ENCODE data around the gene TRIP10.
"Not testable (repeated sequence)": the region's sequence is repeated elsewhere in the genome, so short reads cannot be mapped to it uniquely, and the experiment has no call there.

Gene TRIP10

DNA sequence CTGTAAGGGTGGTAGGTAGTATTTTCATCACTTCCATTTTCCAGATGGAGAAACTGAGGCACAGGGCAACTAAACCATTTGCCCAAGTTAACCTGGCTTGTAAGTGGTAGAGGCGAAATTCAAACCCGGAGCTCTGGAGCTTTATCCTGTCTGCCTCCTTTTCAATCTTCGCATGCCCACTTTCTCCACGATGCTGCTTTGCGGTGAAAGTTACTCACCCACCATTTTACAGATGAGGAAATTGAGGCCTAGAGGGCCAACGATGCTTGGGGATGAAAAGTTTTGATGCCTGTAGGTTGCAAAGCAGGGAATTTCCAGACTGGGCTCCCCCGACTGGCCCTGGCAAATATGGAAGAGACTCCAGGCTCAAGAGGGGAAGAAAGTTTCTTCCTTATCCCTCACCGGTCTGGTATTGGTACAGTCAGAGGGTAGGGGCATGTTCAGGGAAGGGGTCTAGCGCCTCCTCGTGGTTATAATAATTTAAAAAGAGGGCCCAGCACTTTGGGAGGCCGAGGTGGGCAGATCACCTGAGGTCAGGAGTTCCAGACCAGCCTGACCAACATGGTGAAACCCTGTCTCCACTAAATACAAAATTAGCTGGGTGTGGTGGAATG lies 29.6 kb downstream of the TRIP10 start:
- no peak for DNase-seq

DNA sequence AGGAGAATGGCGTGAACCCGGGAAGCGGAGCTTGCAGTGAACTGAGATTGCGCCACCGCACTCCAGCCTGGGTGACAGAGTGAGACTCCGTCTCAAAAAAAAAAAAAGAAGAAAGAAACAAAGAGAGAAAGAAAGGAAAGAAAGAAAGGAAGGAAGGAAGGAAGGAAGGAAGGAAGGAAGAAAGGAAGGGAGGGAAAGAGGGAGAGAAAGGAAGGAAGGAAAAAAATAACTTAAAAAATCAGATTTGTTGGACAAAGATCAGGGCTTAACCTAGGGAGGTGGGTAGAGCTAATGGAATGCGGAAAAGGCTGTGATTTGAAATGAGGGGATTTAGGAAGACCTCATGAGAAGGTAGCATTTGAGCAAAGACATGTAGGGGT lies 32.2 kb downstream of the TRIP10 start:
- not testable (repeated sequence) for DNase-seq

DNA sequence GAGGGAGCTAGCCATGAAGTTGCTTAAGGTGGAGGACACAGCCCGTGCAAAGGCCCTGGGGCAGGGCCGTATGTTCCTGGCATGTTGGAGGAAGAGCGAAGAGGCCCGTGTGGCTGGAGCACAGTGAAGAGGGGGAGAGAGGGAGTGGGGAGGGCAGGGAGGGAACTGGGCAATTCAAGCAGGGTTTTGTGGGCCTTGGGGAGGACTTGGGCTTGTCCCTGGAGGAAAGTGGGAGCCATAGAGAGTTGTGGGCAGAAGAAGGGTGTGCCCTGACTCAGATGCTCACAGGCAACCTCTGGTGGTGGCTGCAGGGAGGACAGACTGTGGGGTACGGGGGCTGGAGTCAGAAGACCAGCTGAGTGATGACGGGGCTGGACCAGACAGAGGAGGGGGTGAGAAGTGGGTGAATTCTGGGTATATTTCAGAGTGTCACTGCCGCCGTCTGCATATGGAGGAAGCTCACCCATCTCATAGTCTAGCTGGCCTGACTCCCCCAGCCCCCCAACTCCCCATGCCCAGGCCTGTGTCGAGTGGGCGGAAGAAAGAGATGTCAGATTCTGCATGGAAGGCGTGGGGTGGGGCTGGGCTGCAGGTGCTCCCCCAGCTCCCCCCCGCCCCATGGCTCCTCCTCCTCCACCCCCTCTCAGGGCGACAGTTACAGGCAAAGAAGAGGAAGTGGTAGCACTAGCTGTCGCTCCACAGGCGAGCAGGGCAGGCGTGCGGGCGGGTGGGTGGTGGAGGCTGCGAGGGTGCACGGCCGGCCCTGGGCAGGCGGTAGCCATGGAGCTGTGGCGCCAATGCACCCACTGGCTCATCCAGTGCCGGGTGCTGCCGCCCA lies 32.8 kb downstream of the TRIP10 start, which contains the start of gene VAV1:
VAV1 (plus strand) TSS at position 681 of the 838 bp plus-strand sequence; CDS start at position 781, 100 bp downstream.
- no peak for DNase-seq

DNA sequence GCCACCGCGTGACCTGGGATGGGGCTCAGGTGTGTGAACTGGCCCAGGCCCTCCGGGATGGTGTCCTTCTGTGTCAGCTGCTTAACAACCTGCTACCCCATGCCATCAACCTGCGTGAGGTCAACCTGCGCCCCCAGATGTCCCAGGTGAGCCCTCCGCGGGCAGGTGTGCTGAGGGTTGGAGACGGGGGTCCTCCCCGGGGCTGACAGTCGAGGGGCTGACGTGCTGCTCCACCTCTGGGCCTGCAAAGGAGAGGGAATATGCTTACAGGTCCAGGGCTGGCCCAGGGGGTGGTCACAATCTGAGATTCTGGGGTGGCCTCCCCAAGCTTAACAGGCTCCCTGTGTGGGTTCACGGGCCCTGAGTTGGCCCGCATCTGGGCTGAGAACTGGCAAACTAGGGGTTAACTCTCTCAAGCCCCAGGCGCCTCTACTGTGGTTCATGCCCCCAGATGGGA lies 33.4 kb downstream of the TRIP10 start:
- no peak for DNase-seq

DNA sequence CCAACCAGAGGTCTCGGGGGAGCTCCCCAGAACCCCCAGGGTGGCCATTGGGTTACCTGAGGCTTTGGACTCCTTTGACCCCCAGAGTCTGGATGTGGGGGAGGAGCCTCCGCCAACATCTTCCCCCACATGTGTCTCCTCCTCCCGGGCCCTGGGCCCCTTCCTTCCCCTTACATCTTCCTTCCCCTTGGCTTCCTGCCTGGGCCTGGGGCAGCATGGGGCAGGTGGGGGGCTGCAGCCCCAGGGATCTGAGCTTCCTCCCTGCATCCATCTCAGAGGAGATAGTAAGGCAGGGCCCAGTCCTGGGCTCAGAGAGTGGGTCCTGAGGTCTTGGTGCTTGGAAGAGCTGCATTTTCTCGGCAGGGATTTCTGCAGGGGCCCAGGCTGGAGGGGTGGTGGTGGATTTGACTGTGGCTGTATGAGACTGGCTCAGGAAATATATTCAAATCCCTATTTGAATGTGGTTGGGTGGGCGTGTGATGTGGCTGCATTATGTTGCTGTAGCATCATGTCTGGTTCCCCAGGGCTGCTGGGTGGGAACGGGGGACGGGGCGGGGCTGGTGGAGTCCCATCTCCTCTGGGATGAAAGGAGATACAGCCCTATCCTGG lies 33.9 kb downstream of the TRIP10 start:
- DNase-seq, result no peak

DNA sequence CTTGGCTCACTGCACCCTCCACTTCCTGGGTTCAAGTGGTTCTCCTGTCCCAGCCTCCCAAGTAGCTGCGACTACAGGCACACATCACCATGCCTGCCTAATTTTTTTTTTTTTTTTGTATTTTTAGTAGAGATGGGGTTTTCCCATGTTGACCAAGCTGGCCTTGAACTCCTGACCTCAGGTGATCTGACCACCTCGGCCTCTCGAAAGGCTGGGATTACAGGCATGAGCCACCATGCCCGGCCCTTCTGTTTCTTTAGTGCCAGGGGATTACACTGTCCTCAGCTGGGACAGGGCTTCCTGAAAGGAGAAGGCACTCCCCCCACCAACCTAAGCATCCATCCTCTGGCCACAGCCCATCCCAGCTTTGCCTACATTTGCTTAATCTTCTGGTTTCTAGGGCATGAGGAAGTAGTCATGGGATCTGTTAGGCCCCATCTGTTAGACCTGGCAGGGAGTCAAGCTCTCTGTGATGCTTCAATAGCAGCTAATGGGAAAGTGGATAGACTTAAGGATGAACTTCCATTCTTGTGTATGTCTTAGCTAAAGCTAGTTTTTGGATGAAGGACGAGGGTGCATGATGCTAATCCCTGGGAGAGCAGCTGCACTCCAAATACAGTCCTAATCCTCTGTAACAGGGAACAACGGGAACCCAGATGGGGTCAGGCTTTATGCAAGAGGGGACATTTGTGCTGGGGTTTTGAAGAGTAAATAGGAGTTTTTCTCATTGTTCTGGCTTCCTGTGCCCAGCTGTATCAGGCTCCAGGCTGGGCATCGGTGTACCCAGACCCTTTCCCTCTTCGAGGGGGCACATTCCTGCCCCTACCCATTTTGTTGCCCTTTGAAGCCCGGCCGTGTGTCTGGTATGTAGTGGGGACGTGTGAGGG lies 35.6 kb downstream of the TRIP10 start:
- no peak for DNase-seq

DNA sequence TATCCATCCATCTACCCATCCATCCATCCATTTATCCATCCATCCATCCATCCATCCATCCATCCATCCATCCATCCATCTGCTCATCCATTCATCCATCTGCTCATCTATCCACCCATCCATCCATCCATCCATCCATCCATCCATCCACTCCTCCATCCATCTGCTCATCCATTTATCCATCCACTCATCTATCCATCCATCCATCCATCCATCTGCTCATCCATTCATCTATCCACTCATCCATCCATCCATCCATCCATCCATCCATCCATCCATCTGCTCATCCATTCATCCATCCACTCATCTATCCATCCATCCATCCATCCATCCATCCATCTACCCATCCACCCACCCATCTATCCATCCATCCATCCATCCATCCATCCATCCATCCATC lies 36.6 kb downstream of the TRIP10 start:
- not testable (repeated sequence) for DNase-seq

DNA sequence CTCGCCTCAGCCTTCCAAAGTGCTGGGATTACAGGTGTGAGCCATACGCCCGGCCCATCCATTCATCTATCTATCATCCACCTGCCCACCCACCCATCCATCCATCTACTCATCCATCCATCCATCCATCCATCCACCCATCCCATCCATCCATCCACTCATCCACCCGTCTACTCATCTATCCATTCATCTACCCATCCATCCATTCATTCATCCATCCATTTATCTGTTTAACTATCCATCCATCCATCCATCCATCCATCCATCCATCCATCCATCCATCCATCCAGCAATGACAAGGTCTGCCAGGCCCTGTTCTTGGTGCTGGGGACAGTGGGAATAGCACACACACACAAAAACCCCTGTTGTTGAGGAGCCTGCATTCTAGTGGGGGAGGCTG lies 37.5 kb downstream of the TRIP10 start:
- no peak for DNase-seq

DNA sequence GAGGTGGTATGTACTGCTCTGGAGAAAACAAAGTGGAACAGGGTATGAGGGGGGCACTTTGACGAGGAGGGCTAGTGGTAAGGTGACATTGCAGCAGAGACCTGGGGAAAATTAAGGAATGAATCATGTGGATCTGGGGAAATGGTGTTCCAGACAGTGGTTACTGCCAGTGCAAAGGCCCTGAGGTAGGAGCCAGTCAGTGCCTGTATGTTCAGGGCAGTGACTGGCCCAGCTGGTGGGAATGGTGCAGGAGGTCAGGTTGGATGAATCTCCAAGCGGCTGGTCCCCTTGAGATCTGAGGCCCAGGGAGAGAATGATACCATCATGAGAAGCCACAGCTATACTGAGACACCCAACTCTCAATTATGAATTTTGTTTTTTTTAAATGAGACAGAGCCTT lies 38.0 kb downstream of the TRIP10 start:
- no peak for DNase-seq

DNA sequence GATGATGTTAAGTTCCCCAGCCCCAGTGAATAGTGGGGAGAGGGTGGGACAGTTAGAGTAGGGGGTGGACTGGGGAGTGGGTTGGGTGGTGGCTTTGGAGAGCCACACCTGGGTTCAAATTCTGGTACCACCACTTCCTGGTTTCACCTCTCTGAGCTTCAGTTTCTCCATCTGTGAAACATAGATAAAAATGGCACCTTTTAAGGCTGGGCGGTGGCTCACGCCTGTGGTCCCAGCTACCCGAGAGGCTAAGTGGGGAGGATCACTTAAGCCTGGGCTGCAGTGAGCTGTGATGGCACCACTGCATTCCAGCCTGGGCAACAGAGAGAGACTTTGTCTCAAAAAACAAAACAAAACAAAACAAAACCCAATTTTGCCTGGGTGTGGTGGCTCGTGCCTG lies 38.9 kb downstream of the TRIP10 start:
- no peak for DNase-seq

DNA sequence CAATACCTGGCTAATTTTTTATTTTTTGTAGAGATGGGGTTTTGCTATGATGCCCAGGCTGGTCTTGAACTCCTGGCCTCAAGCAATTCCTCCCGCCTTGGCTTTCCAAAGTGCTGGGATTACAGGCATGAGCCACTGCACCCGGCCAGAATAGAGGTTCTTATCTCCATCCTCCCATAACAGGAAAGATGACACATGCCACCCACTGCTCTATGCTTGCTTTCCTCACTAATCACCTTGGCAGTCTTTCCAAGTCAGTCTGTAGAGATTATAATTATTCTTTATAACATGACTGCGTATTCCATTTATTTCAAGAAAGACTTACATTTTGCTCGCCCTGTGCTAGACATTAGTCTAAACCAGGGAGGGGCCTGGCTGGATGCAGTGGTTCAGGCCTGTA lies 39.7 kb downstream of the TRIP10 start:
- DNase-seq, result no peak

DNA sequence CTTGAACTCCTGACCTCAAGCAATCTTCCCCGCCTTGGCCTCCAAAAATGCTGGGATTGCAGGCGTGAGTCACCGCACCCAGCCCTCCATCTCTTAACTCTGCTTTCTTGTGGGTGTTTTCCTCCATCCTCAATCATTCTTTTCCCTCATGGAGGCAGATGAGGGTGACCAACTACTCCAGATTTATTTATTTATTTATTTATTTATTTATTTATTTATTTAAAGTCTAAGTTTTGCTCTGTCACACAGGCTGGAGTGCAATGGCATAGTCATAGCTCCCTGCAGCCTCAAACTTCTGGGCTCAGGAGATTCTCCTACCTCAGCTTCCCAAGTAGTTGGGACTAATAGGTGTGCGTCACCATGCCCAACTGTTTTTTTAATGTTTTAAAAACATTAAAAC lies 47.9 kb downstream of the TRIP10 start:
- no peak for DNase-seq

DNA sequence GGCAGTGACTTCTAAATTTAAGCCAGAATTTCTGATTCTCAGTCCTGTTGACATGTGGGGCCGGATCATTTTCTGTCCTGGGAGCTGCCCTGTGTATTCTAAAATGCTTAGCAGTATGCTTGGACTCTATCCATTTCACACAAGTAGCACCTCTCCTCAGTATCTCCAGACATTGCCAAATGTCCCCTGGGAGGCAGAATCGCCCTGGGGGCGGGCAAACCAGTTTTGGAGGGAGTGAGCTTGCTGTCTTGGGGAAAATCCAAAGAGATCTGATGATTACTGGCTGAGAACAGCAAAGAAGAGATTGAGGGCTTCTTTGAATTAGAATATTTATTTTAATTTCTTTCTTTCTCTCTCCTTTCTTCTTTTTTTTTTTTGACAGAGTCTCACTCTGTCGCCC lies 49.4 kb downstream of the TRIP10 start:
- DNase-seq, result no peak

DNA sequence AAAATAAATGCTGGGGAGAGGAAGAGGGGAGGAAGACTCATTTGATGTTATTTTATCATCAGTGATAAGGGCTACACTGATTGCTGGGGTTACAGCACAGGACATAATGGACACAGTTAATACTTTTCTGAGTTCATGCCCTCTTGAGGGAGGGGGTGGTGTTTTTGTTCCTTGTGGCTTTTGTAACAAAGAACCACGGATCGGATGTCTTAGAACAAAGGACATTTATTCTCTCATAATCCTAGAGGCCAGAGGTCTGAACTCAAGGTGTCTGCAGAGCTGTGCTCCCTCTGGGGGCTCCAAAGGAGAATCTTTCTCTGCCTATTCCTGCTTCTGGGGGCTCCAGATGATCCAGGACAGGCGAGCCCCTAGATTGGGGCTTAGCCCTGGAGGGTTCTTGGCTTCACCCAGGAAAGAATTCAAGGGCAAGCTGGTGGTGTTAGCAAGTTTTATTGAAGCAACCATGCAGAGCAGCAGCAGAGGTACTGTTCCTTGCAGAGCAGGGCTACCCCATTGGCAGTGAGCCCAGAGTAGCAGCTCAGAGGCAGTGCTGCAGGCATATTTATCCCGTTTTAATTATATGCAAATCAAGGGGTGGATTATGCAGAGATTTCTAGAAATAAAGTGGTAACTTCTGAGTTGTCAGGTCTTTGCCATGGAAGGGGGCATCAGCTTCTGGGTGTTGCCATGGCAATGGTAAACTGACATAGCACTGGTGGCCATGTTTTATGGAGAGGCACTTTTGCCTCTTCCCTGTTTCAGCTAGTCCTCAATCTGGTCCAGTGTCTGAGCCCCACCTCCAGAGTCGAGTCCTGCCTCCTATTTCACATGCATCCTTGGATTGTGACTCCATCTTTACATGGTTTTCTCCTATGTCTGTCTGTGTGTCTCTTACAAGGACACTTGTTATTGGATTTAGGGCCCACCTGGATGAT lies 51.0 kb downstream of the TRIP10 start:
- DNase-seq, result no peak

DNA sequence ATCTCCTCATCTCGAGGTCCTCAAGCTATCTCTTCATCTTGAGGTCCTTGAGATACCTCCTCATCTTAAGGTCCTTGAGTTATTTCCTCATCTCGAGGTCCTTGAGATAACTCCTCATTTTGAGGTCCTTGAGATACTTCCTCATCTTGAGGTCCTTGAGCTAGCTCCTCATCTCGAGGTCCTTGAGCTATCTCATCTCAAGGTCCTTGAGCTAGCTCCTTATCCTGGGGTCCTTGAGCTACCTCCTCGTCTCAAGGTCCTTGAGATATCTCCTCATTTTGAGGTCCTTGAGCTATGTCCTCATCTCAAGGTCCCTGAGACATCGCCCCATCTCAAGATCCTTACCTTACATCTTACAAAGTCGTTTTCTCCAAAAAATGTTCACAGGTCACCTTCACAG lies 51.8 kb downstream of the TRIP10 start:
- no peak for DNase-seq

DNA sequence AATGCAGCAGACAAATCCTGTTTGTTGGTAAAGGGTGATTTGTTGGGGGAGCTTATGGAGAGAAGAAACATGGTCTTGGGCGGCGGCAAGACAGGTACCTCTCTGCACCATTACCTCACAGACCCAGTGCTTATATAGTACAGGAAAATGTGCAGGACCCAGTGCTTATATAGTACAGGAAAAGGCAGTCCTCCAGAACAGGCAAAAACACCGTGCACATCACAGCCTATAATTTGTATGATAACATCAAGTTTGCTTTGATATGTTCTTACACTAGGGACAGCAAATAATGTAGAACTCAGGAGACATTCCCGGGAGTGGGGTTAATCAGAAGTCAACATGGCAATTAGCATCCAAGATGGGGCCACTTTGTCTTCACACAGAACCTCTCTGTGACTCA lies 53.9 kb downstream of the TRIP10 start:
- no peak for DNase-seq

DNA sequence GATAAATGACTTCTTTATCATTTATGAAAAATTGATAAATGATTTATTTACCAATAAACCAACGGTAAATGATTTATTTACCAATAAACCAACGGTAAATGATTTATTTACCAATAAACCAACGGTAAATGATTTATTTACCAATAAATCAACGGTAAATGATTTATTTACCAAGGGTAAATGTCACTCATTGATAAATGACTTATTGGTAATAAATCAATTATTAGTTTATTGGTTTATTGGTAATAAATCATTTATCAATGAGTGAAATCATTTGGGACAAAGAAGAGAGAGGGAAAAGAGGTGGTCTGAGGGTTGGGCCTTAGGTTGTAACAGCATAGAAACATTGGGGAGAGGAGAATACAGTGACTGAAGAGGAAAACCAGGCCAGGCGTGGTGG lies 54.5 kb downstream of the TRIP10 start:
- no peak for DNase-seq

DNA sequence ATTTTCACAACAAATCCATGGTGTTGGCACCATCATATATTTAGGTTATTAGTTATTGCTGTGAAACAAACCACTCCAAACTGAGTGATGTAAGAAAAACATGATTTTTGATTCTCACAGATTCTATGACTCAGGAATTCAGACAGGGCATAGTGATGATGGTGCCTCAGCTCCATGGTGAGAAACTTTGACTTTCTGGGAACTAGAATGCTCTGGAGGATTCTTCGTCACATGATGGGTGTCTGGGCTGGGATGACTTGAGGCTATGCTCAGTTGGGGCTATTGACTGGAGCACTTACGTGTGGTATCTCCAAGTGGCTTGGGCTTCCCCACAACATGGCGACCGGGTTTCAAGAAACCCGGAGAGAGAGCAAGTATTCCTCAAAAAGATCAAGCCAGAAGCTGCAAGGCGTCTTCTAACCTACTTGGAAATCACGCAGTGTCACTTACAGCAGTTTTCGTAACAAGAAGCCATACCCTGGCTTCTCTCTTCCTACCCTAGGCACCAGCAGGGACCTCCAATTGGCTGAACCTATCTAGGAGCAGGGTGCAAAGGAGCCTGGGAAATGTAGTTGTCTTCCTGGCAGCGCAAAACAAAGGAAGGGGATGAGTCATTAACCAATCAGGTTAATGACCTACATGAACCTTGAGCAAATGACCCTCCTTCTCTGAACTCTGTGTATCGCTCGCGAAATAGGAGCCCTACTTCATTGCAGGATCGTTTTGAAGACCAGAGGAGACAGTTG lies 55.4 kb downstream of the TRIP10 start:
- DNase-seq, result no peak

DNA sequence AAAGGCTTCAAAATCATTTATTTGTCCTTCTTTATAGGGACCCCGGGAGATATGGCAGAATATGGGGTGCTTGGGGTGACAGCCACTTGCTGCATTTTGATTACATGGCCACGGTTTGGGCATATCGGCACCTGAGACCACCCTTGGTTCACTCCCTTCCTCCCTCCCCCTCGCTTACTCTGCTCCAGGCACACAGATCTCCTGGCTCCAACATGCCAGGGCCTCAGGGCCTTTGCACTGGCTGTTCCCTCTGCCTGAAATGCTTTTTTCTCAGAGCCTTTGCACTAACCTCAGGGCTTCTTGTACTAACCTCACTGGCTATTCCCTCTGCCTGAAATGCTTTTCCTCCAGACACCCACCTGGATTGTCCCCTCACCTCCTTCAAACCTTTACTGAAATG lies 56.8 kb downstream of the TRIP10 start:
- DNase-seq, result no peak

DNA sequence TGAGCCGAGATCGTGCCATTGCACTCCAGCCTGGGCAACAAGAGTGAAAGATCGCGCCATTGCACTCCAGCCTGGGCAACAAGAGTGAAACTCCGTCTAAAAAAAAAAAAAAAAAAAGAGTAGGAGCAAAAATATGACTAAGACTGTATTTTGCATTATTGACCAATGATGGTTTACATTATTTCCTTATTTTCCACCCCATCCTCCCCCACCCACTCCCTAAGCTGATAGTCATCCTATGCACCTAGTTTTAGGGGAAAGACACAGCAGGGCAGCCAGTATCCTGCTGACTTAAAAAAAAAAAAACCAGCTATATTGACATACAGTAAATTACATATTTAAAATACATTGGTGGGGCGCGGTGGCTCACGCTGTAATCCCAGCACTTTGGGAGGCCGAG lies 58.2 kb downstream of the TRIP10 start:
- DNase-seq, result no peak

DNA sequence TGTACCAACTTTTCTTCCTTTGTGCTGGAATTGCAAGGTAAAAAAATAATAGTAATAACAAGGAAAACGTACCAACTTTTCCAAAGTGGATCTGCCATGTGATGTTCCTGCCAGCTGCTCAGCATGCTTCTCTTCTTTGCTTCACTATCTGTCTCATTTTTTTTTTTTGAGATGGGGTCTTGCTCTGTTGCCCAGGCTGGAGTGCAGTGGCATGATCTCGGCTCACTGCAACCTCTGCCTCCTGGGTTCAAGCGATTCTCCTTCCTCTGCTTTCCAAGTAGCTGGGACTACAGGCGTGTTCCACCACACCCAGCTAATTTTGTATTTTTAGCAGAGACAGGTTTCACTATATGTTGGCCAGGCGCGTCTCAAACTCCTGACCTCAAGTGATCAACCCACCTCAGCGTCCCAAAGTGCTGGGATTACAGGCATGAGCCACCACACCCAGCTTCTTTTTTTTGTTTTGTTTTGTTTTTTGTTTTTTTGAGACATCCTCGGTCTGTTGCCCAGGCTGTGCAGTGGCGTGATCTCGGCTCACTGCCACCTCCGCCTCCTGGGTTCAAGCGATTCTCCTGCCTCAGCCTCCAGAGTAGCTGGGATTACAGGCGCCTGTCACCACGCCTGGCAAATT lies 60.8 kb downstream of the TRIP10 start:
- DNase-seq, result not testable (repeated sequence)
